ENCODE measurements around the gene QRFPR.

GRCh38 chr4:121400632-121401031 is 19.8 kb upstream of the QRFPR start:
- TF ChIP-seq POLR2A (IDR thresholded peaks at IDR 0.05; ENCODE audit: low read depth, low read length) (no peak), POLR2AphosphoS5 (IDR thresholded peaks at IDR 0.05; ENCODE audit: low read depth, low read length) (no peak)

Measured in GM12892 (cell line).